Measurements from ENCODE around the gene C6orf89. TPM values are rescaled to one million over a fixed set of nuclear protein-coding genes. Genes with fewer than 3 reads are reported as not detected.

C6orf89 gene
- total and polyA plus RNA-seq, 2 of the 13 experiments (the other 11 are each of a cell fraction or from before 2014, with no cell fraction given): 22.1 to 32.2 TPM

- WGBS (ENCODE audit: low lambda C conversion rate): 95% methylated on average over 3 of the region's 4 CpGs
- in situ Hi-C loops (cut with HindIII; ENCODE audit: extremely low pct_ligation_motif_present, low pct_unique_long_range_greater_than_20kb) (no loop called here), intact Hi-C loops (cut with micrococcal nuclease; ENCODE audit: unreplicated experiment) (no loop called here)
- Histone ChIP-seq H3K4me3 (replicated peaks in 1 of 3; ENCODE audit: insufficient read depth in 1 of 3, low read depth in 2 of 3, low read length in 3 of 3) (no peak overlapping the region), H3K36me3 (replicated peaks in 1 of 2; ENCODE audit: control insufficient read depth in 1 of 2, insufficient read depth in 2 of 2, low read length in 2 of 2) (peaks cover 82 to 98% of the 10 kb centered on the region in 2 experiments), H3K27me3 (ENCODE audit: control insufficient read depth in 1 of 2, insufficient read depth in 2 of 2, low read length in 2 of 2) (no peaks in the 10 kb centered on the region), H3K79me2 (ENCODE audit: insufficient read depth, low read length) (no peaks in the 10 kb centered on the region), H3K9ac (ENCODE audit: insufficient read depth, low read depth, low read length) (no peak overlapping the region), H3K4me2 (ENCODE audit: low read depth, low read length) (no peak overlapping the region), H4K20me1 (ENCODE audit: insufficient read depth, low read length) (no peaks in the 10 kb centered on the region), H3K27ac (ENCODE audit: extremely low read length, insufficient read depth, low read length) (no peak overlapping the region), H2AFZ (ENCODE audit: low read length) (no peak overlapping the region), H3K4me1 (ENCODE audit: insufficient read depth, low read length) (no peaks in the 10 kb centered on the region), H3K9me3 (ENCODE audit: low read length) (no peaks in the 10 kb centered on the region)
- POLR2A ChIA-PET: no interaction called here
- DNase-seq (ENCODE audit: low spot score): no peak
- FAIRE-seq: no peak
- BruUV-seq (replicated peaks): no TSS peak
- CTCF ChIA-PET (ENCODE audit: low intra/inter-chr PET ratio, low total read pairs): no interaction called here
- no peak for ATAC-seq
- TF ChIP-seq ZNF234 (CRISPR knock-in tag; conservative IDR thresholded peaks at IDR 0.05): no peak
- TF ChIP-seq SRY (CRISPR knock-in tag; IDR thresholded peaks at IDR 0.05): no peak
- TF ChIP-seq NFKB2 (CRISPR knock-in tag; IDR thresholded peaks at IDR 0.05; ENCODE audit: borderline replicate concordance): no peak
- TF ChIP-seq ZNF577 (CRISPR knock-in tag; IDR thresholded peaks at IDR 0.05; ENCODE audit: borderline replicate concordance, low read depth): no peak
- no peak for TF ChIP-seq ZNF138 (CRISPR knock-in tag; IDR thresholded peaks at IDR 0.05; ENCODE audit: low read depth)
These were observed 87.9 kb downstream of the C6orf89 start for GRCh38 chr6:36973647-36974046.

GRCh38 chr6:36975231-36976006, 89.7 kb downstream of the C6orf89 start:
- Histone ChIP-seq H3K36me3 (replicated peaks in 1 of 2; ENCODE audit: control insufficient read depth in 1 of 2, insufficient read depth in 2 of 2, low read length in 2 of 2) (peaks cover 70 to 90% of the 10 kb centered on the region in 2 experiments), H3K79me2 (ENCODE audit: insufficient read depth, low read length) (peaks cover 5% of the 10 kb centered on the region), H3K4me1 (ENCODE audit: insufficient read depth, low read length) (no peaks in the 10 kb centered on the region), H3K9ac (ENCODE audit: insufficient read depth, low read depth, low read length) (no peak overlapping the region), H3K27ac (ENCODE audit: extremely low read length, insufficient read depth, low read length) (no peak overlapping the region), H2AFZ (ENCODE audit: low read length) (no peak overlapping the region), H3K9me3 (ENCODE audit: low read length) (no peaks in the 10 kb centered on the region), H3K27me3 (ENCODE audit: control insufficient read depth in 1 of 2, insufficient read depth in 2 of 2, low read length in 2 of 2) (no peaks in the 10 kb centered on the region), H3K4me2 (ENCODE audit: low read depth, low read length) (no peak overlapping the region), H4K20me1 (ENCODE audit: insufficient read depth, low read length) (no peaks in the 10 kb centered on the region; the same call in 1 of the 2 replicates), H3K4me3 (replicated peaks in 1 of 3; ENCODE audit: insufficient read depth in 1 of 3, low read depth in 2 of 3, low read length in 3 of 3) (no peak overlapping the region)
- WGBS (ENCODE audit: low lambda C conversion rate): 96% methylated on average over 3 of the region's 7 CpGs
- in situ Hi-C loops (cut with HindIII; ENCODE audit: extremely low pct_ligation_motif_present, low pct_unique_long_range_greater_than_20kb) (no loop called here), intact Hi-C loops (cut with micrococcal nuclease; ENCODE audit: unreplicated experiment) (loop anchor here (2.0 kb wide), 1 partner anchor 43 kb away; no protein-coding TSS in a partner anchor)
- BruUV-seq (replicated peaks): no TSS peak
- no peak for DNase-seq (ENCODE audit: low spot score)
- ChIA-PET CTCF (ENCODE audit: low intra/inter-chr PET ratio, low total read pairs) (interaction anchor here (2.7 kb wide), 1 partner anchor 43 kb away, joined by 15 read pairs; no protein-coding TSS in a partner anchor), POLR2A (no interaction called here)
- TF ChIP-seq TBP (CRISPR knock-in tag; IDR thresholded peaks at IDR 0.05) (no peak), FOXO4 (CRISPR knock-in tag; conservative IDR thresholded peaks at IDR 0.05) (0 out of 2 replicates have a peak, but pooled peaks have one; percentile 71)
- no peak for FAIRE-seq
- no peak for ATAC-seq

Data from HepG2 (cell line).